CD4-positive, alpha-beta T cell treated with Interleukin-21 for 1 hour (primary cell): ENCODE measurements around the gene SPOUT1.

Experiments used
- DNase-seq: peaks from one replicate; pipeline ENCODE4 v3.0.0-alpha.2; 2020

The SPOUT1 gene

GRCh38 chr9:128770286-128771030, 59.1 kb downstream of the SPOUT1 start:
- no peak for DNase-seq
